Left kidney (tissue), 2 donors: ENCODE data around the gene GRIN3B. TPM values are rescaled to one million over a fixed set of nuclear protein-coding genes. Genes with fewer than 3 reads are reported as not detected.
"Not testable (repeated sequence)": the region's sequence is repeated elsewhere in the genome, so short reads cannot be mapped to it uniquely, and the experiment has no call there.

Experiments used
- DNase-seq: peaks from one replicate; pipeline ENCODE4 v3.0.0-alpha.2; 2013
- polyA plus RNA-seq: library from polyadenylated mRNA; unstranded; fragments of 120-200 nt; gene quantifications from one replicate; pipeline ENCODE4 v1.2.1, GENCODE V29; 2013; ENCODE audit not compliant: insufficient read length

The GRIN3B gene
- polyA plus RNA-seq, 1 donor: 0.71 TPM

DNA sequence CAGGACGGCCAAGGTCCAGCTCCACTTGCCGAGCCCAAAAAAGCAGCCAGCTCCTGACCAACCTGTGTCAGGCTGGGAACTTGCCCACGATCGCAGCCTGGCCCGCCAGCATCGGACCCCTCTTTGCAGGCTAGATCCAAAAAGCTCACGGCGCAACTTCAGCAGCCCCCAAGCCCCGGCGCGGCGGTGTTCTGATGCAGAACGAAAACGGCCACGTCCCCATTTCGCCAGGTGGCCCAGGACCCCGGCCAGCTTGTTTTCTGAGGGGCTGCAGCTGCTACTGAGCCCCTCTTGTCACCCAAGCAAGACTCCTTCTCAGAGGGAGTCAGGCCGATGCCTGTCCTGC lies 19.4 kb downstream of the GRIN3B start:
- DNase-seq: no peak

DNA sequence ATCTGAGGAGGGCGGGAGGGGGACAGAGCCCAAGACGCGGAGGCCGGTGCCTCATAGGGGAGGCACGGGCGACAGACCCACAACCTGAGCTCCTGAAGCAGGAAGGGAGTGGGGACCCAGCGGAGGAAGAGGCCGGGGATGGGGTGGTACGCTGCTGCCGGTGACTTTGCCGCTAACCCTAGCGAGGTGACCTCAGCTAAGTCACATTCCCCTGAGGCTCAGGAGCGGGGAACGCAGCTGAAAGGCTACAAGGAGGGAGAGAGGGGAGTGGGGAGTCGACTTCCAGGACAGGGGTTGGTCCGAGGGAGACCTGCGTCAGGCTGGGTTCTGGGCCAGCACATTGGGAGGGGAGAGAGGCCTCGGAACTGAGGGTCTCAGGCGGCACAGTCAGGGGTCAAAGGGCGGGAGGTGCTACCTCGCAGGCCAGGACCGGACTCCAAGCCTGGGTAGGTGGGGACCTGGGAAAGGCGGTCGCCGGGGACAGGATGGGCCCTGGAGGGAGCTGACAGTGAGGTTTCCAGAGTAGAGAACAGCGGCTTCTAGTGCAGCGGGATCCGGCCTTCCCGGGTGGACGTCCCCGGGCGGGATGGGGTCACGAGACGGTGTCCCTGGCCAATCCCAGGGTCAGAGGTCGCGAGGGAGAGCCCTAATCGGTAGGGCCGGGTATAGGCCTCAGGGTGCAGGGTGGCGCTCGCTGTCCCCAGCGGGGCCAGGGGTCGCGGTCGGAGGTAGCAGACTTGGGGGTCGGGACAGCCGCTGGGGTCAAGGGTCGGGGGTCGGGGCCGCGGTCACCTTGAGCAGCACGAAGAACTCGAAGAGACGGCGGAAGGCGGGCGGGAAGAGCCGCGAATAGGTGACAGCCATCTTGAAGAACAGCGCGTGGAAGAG lies 20.0 kb downstream of the GRIN3B start:
- DNase-seq: no peak

DNA sequence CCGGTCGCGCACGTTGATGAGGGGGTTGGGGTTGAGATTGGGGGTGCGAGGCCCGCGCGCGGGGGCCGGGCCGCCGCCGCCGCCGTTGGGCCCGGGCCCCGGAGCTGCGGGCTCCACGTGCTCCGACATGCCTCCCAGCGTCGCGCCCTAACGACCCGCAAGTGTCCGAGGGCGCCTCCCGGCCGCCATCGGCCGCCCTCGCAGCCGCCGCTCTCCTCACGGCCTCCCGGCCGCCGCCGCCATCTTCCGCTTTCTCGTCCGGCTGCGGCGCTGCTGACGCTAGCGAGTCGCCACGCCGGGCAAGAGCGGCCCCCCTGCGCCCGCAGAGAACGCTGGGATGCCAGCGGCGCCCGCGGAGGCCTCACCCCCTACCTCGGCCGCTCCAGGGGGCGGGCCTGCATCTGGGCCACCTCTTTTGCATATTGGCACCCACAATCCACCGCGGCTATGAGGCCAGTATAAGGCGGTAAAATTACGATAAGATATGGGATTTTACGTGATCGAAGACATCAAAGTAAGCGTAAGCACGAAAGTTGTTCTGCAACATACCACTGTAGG lies 20.7 kb downstream of the GRIN3B start, which contains the start of gene TMEM259:
TMEM259 (minus strand) TSS at position 256 of the 558 bp plus-strand sequence; CDS start at position 129, 127 bp downstream.
- peak; percentile 98 for DNase-seq

DNA sequence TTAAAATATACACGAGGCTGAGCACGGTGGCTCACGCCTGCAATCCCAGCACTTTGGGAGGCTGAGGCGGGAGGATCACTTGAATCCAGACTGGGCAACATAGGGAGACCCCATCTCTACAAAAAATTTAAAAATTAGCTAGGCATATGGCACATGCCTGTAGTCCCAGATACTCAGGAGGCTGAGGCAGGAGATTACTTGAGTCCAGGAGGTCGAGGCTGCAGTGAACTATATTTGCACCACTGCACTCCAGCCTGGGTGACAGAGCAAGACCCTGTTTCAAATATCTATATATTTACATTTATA lies 23.6 kb downstream of the GRIN3B start:
- DNase-seq: not testable (repeated sequence)

DNA sequence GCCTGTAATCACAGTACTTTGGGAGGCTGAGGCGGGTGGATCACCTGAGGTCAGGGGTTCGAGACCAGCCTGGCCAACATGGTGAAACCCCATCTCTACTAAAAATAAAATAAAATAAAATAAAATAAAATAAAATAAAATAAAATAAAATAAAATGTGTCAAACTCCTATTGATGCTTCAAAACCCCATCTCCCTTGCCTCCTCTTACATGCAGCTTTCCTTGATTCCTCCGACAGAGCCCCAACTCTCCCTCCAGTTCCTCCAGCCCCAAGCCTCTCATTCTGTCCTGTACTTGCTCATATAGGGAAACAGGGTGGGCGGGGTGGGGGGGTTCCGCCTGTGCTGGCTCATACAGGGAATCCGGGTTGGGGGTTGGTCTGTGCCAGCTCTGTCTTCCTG lies 24.9 kb downstream of the GRIN3B start:
- DNase-seq: not testable (repeated sequence)

DNA sequence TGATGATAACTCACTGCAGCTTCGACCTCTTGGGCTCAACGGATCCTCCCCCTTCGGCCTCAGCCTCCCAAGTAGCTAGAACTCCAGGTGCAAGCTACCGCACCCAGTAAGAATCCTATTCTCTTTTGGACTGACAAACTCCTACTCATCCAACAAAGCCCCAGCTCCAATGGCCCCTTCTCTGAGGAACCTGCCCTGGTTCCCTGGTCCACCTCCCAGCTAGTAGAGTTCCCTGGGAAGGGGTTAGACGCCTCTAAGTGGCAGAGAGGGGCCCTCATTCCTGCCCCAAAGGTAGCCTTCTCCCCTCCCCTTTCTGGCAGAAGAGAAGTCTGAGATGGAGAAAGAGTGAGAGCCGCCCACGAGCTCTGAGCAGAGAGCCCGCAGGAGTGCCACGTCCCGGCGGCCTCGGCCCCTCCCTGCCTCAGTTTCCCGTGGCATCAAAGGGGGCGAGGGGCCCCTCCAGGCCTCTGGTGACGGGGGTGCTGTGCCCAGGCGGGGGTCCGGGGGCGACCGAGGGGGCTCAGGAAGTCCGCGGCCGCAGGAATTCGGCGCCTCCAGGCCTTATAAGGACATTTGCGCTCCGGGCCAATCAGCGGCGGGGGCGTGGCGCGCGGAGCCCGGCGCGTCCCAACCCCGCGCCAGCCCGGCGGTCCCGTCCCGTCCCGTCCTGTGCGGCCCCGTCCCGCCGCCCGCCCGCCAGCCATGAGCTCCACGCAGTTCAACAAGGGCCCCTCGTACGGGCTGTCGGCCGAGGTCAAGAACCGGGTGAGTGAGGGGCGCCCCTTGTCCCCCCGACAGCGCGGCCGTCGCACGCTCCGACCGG lies 26.0 kb downstream of the GRIN3B start, which contains the start of gene CNN2:
CNN2 (plus strand) TSS at position 649 of the 823 bp plus-strand sequence; CDS start at position 703, 54 bp downstream.
- DNase-seq: peak; percentile 83

DNA sequence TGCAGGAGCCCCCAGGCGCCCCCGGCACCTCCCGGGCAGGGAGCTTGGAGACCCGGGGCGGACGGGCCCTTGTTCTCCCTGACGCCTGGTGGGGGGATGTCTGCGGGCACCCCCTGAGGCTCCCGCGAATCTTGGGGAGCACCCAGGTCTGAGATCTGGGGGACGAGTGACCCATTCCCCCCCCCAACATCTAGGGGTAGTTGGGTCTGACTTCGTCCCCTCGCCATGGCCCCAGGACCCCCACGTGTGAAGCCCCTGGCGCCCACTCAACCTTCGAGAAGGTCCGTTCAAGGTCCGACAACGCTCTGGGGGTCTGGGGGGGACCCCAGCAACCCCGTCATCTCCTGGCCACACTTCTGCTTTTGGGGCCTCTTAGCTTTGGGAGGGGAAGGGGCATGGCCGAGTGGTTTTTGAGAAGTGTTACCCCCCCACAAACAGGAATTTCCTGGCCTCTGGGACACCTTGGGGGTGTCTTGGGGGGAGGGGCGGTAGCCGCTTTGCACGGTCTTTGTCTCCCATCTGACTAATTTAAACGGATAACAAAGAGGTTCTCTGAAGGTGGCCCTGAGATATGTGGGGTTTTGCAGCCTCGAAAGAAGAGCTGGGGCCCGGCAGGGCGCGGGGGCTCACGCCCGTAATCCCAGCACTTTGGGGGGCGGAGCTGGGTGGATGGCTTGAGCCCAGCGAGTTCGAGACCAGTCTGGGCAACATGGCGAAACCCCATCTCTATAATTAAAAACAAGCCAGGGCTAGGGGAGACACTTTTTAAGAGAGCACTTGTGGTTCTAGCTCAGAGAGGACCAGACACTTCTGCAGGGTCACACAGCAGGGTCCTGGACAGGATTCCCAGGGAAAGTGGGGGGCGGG lies 26.8 kb downstream of the GRIN3B start:
- DNase-seq: no peak

DNA sequence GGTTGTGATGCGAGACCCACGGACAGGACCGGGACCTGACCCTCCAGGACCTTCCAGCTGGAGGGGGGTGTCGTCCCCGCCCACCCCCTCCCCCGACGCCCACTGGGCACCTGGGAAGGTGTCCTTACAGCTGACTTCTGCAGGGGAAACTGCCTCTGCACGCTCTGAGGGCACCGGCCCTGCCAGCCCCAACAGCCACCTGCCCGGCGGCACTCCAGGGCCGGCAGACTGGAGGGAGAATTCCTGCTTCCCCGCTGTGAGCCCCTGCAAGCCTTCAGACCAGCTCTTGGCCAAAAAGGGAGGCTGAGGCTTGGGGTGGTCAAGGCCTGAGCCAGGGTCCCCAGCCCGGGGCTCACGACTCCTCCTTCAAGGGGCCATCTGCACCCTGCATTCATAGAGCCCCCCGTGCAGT lies 27.4 kb downstream of the GRIN3B start:
- DNase-seq: no peak

DNA sequence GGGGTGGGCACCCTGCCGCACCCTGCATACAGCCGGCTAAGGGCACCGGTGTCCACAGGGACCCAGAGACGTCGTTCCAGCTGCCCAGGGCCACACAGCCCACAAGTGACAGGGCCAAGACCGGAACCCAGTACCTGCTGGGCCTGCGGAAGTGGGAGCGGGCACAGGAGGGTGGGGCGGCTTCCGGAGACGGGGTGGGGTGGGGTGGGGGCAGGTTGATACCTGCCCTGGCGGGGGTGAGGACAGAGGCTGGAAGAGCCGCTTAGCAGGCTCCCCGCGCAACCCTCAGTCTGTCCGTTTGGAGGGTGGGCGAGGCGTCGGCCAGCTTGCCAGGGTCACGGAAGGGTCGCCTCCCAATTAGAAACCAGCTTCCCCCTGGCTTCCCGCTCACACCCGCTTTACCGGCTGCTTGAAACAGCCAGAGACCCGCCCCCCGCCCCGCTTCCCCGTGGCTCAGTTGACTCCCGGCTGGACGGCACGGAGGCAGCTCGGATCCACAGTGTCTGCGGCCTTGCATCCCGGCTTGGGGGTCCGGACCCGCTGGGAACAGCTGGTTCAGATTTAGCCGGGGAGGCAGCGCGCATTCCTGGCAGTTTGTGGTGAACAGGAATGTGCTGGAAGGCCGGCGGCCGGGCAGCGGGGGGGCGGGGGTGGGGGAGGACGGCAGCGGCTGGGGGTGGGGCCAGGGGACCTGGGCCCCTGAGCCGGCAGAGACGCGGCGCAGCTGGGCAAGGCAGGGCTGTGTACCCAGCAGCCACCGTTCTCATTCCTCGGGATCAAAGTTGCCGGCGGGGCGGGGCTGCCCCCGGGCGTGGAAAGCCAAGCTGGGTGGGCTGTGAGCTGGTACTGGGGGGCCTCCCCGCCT lies 28.1 kb downstream of the GRIN3B start:
- DNase-seq: peak; percentile 81

DNA sequence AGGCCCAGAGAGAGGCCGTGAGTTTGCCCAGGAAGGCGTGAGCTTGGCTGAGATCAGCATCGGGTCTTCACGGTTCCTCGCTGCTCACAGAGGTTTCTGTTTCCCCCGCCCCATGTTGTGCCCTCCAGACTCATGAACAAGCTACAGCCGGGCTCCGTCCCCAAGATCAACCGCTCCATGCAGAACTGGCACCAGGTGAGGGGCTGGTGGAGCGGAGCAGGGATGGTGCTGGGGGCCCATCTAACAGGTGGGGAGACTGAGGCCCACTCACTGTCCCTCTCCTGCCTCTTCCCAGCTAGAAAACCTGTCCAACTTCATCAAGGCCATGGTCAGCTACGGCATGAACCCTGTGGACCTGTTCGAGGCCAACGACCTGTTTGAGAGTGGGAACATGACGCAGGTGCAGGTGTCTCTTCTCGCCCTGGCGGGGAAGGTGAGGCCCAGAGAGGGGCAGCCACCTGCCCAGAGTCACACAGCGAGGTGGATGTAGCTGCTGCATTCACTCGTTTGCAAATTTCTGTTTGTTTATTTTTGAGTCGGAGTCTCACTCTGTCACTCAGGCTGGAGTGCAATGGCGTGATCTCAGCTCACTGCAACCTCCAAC lies 32.1 kb downstream of the GRIN3B start:
- DNase-seq: no peak

DNA sequence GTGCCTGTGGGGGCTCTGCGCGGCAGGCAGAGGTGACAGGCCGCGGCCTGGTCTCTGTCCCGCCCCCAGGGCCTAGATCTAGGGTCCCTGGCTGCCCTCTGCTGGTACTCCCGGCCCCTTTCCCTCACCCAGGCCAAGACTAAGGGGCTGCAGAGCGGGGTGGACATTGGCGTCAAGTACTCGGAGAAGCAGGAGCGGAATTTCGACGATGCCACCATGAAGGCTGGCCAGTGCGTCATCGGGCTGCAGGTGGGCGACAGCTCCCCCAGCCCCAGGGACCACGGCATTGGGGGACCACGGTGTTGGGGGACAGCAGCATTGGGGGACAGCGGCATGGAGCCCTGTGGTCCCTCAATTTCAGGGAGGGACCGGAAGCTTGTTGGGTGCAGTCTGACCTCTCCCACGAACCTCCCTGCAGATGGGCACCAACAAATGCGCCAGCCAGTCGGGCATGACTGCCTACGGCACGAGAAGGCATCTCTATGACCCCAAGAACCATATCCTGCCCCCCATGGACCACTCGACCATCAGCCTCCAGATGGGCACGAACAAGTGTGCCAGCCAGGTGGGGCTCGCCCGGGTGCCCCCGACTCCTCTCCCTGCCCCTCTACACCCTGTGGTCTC lies 35.9 kb downstream of the GRIN3B start:
- no peak for DNase-seq

DNA sequence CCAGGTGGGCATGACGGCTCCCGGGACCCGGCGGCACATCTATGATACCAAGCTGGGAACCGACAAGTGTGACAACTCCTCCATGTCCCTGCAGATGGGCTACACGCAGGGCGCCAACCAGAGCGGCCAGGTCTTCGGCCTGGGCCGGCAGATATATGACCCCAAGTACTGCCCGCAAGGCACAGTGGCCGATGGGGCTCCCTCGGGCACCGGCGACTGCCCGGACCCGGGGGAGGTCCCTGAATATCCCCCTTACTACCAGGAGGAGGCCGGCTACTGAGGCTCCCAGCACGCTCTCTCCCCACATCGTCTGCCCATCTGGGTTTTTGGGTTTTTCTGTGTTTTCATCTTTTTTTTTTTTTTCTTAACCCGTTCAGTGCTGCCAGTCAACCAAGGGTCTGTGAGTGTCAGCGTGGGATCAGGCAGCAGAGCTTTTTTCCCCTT lies 37.4 kb downstream of the GRIN3B start:
- no peak for DNase-seq

DNA sequence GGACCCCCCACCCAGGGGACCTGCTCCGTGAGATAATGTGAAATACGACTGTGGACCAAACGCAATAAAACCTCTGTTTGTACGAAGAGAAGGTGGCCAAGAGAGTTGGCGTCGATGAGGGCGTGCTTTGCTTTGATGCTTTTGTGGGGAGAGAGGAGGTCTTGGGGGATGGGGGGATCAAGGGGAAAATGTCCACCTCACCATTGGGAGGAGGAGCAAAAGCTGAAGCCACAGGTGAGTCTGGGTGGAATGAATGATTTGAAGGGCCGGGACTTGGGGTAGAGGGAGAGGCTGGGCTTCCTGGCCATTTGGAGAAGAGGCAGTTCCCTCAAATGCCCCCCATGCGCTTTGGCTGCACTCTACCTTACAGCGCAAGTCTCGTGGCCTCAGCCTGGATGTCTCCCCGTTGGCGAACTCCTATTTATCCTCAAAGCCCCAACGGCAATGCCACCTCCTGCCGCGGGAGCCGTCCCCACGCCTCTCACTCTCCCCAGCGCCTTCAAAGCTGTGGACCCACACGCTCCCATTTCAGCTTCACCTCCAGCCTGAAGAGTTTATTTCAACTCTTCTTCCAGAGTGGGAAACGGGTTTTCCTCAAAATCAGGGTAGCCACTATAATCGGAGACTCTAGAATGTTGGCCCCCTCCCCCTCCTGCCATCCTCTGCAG lies 38.9 kb downstream of the GRIN3B start:
- DNase-seq: no peak

DNA sequence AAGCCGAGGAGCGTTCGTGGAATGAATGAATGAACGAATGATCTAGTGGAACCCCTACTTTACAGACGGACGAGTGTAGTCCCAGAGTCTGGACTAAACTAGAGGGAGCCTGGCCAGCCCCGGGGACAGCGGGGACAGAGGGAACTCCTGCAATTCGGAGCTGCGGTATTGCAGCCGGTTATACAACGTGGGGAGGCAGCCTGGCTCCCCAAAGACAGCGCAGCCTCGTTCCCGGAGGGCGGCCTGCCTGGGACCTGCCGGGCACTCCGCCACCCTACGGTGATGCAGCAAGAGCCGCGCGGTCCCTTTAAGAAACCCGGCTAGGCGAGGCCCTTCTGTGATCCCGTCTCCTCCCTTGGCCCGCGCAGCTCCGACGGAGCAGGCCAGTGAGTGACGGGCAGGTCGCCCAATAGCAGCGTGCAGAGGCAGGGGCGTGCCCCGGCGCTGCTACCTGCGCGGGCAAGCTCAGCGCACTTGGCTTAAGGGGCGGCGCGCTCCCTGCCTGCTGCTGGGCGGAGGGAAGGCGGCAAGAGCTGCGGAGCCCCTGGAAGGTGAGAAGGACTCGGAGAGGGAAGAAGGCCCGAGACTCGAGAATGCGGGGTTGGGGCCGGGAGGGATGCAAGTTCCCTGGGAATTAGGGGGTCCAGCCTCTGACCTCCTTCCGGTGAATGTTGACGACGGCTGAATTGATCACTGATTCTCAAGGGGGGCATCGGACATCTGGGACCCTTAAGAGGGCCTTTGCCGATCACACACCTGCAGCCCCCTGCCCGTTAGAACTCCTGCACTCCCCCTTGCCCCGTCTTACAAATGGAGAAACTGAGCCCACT lies 39.6 kb downstream of the GRIN3B start, which contains the start of gene ABCA7:
ABCA7 (plus strand) TSS at position 462 of the 830 bp plus-strand sequence. CDS start 1,255 bp downstream, outside the sequence.
- peak; percentile 95 for DNase-seq

DNA sequence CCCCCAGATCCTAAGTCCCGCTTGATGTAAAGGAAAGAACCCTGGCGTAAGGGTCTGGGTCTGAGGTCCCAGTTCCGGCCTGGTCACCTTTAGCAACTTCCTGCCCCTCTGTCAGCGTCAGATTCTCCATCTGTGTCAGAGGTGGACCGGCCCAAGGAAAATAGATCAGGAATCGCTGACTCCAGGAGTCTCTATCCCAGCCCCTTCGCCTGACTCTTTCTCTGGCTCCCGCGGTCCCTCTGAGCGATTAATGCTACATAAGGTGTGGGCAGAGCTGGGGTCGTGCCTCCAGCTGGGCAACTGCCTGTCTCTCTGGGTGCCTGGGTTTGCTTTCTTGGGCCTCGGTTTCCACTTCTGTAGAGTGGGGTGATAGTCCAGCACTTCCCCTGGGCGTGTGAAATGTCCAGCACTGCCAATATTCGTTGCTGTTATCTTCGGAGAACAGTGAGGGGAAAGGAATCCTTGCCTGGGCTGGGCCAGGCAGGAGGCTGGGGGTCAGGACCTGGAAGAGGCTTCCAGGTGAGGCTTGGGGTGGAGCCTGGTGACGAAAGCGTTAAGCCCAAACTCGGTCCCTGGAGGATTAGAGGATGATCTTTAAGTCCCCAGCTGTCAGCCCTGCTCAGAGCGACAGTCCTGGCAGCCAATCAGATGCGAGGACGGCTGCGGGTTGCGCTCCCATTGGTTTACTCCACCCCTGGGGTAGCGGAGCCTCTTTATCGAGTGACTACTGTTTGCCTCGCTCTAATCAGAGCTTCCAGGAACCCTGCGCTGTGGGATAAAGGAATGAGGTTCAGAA lies 40.5 kb downstream of the GRIN3B start:
- peak; percentile 84 for DNase-seq

DNA sequence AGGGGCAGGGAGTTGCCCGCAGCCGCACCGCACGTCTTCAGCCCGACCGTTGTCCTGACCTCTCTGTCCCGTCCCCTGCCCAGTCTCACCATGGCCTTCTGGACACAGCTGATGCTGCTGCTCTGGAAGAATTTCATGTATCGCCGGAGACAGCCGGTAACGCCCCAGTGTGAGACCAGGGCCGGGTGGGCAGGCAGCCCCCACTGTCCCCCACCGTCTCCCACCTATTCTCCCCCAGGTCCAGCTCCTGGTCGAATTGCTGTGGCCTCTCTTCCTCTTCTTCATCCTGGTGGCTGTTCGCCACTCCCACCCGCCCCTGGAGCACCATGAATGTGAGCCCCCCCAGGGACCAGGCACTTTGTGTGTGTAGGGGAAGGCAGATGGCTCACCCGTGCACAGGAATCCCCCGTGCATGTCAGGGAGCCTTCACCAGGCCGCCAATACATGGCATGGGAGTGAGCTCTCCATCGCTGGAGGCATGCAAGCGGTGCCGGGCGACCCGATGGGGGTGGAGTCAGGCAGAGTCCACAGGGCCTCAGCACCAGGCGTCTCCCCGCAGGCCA lies 41.1 kb downstream of the GRIN3B start:
- no peak for DNase-seq
